GM12878 (cell line): ENCODE data around the gene SRRM2. TPM values are rescaled to one million over a fixed set of nuclear protein-coding genes. Genes with fewer than 3 reads are reported as not detected.

Experiments used
- ATAC-seq: fragments of 200-7000 bp; cut with Tn5 transposase; 3 replicates; pipeline ENCODE4 v1.9.1; 2020; ENCODE audit warnings: mild to moderate bottlenecking, moderate library complexity
- BruUV-seq: library from RNA; stranded (reverse); fragments of 400-500 nt; replicated peaks from 2 replicates; lab custom pipeline; 2021; lab: Mats Ljungman, UMichigan
- CTCF ChIA-PET: fragments of 300-600 bp; sonication (Branson Sonifier 250); formaldehyde crosslinking; extraction: SDS; loops from one replicate; lab custom pipeline; 2021; ENCODE audit warnings: inconsistent platforms; lab: Yijun Ruan, JAX
- POLR2A ChIA-PET: fragments of 350-600 bp; formaldehyde crosslinking; extraction: SDS; loops from one replicate; lab custom pipeline; 2021; ENCODE audit warnings: inconsistent platforms; lab: Charles Lee
- RAD21 ChIA-PET: fragments of 300-600 bp; sonication (Branson Sonifier 250); formaldehyde crosslinking; loops from one replicate; lab custom pipeline; 2023; ENCODE audit warnings: antibody characterized with exemption; ENCODE audit not compliant: unreplicated experiment; lab: Charles Lee
- SMC1A ChIA-PET: fragments of 300-600 bp; sonication (Branson Sonifier 250); formaldehyde crosslinking; loops from one replicate; lab custom pipeline; 2023; ENCODE audit not compliant: unreplicated experiment, uncharacterized antibody; lab: Charles Lee
- DNase-seq: peaks from one replicate; pipeline ENCODE4 v3.0.0-alpha.2; 2011; ENCODE audit warnings: low read depth, low spot score
- FAIRE-seq: peaks from 3 replicates; lab custom pipeline; 2011; peaks lifted over from hg19 to GRCh38; lab: Jason Lieb, UNC
- H2AFZ ChIP-seq: 2 replicates; pipeline ENCODE4 v1.6.0; 2011; ENCODE audit warnings: low read depth, low read length, control low read depth; ENCODE audit not compliant: control insufficient read depth
- H3K27ac ChIP-seq: 2 replicates; pipeline ENCODE4 v1.5.1; 2011; ENCODE audit warnings: control low read depth; ENCODE audit not compliant: control insufficient read depth, insufficient read depth
- H3K27me3 ChIP-seq, 2 experiments: replicated peaks in 1 of 2; 2 replicates each; pipeline versions ENCODE4 v1.6.0 to v1.6.1; 2011; ENCODE audit warnings: low read length in 1 of 2; ENCODE audit not compliant: control insufficient read depth in 2 of 2, insufficient read depth in 2 of 2
- H3K36me3 ChIP-seq, 2 experiments: 2 replicates each; pipeline ENCODE4 v1.5.1; 2011; ENCODE audit warnings: low read length in 1 of 2; ENCODE audit not compliant: control insufficient read depth in 2 of 2, insufficient read depth in 2 of 2
- H3K4me1 ChIP-seq: 2 replicates; pipeline ENCODE4 v1.6.1; 2011; ENCODE audit warnings: mild to moderate bottlenecking, low read length, moderate library complexity, mixed read lengths; ENCODE audit not compliant: control insufficient read depth, insufficient read depth
- H3K4me2 ChIP-seq: 2 replicates; pipeline ENCODE4 v1.6.0; 2011; ENCODE audit warnings: control low read depth; ENCODE audit not compliant: control insufficient read depth, insufficient read depth
- H3K4me3 ChIP-seq: fragments of 200-600 bp; sonication (generic); 2 replicates; pipeline ENCODE4 v1.5.1; 2016
- H3K79me2 ChIP-seq: 2 replicates; pipeline ENCODE4 v1.6.0; 2011; ENCODE audit warnings: low read length; ENCODE audit not compliant: control insufficient read depth, insufficient read depth
- H3K9ac ChIP-seq: 2 replicates; pipeline ENCODE4 v1.8.0; 2011; ENCODE audit warnings: low read length, control low read depth, mixed read lengths; ENCODE audit not compliant: control insufficient read depth, insufficient read depth
- H3K9me3 ChIP-seq: replicated peaks from 3 replicates; pipeline ENCODE4 v1.5.1; 2011; ENCODE audit warnings: mild to moderate bottlenecking, low read length; ENCODE audit not compliant: control insufficient read depth, insufficient read depth
- H4K20me1 ChIP-seq: 2 replicates; pipeline ENCODE4 v1.6.0; 2011; ENCODE audit not compliant: control insufficient read depth, insufficient read depth
- IKZF2 ChIP-seq, 2 experiments: fragments of 450-650 bp; IDR thresholded peaks; 2 replicates each; pipeline ENCODE4 v1.6.1; 2017; ENCODE audit warnings: mild to moderate bottlenecking in 2 of 2, moderate library complexity in 2 of 2
- MYC ChIP-seq: IDR thresholded peaks from 2 replicates; pipeline ENCODE4 v1.6.1; 2011; ENCODE audit warnings: mild to moderate bottlenecking, low read length, moderate library complexity, inconsistent platforms; ENCODE audit not compliant: insufficient read depth, insufficient replicate concordance, insufficient read length, severe bottlenecking
- PRDM15 ChIP-seq: fragments of 450-650 bp; formaldehyde crosslinking; IDR thresholded peaks from 2 replicates; pipeline ENCODE4 v1.4.0; 2020; ENCODE audit warnings: mild to moderate bottlenecking, moderate library complexity
- SREBF2 ChIP-seq: IDR thresholded peaks from 2 replicates; pipeline ENCODE4 v1.6.1; 2012; ENCODE audit warnings: mild to moderate bottlenecking, low read length
- ZBTB40 ChIP-seq: fragments of 450-650 bp; IDR thresholded peaks from 2 replicates; pipeline ENCODE4 v1.6.1; 2016; ENCODE audit warnings: mild to moderate bottlenecking, moderate library complexity, borderline replicate concordance
- WGBS: methylation state at CpG from one replicate; pipeline ENCODE4 v1.1.6; 2016; ENCODE audit warnings: low lambda C conversion rate; ENCODE audit not compliant: insufficient replicate concordance, insufficient coverage; ENCODE audit errors: missing lambda C conversion rate; 5-methylcytosine and 5-hydroxymethylcytosine counted together
- in situ Hi-C: fragments of 300-500 bp; cut with MboI; formaldehyde crosslinking; loops from 9 replicates; pipeline ENCODE4 v1.14.3; 2018; ENCODE audit warnings: mixed read lengths
- intact Hi-C: fragments of 100-400 bp; cut with micrococcal nuclease; formaldehyde crosslinking; loops from one replicate; pipeline ENCODE4 v1.14.2; 2022; ENCODE audit not compliant: unreplicated experiment
- polyA plus RNA-seq, 11 experiments: library from polyadenylated mRNA; depleted of rRNA in 4 of 11; unstranded in 6 of 11; stranded (reverse) in 5 of 11; fragments of >200 nt; fragmentation: Nextera tagmentation in 4 of 11; fragmentation: Illumina TruSeq in 1 of 11; extraction: Ambion mirVana in 4 of 11; extraction: Trizol in 1 of 11; gene quantifications; 1 replicate in 1 of 11; 2 replicates in 10 of 11; pipeline versions ENCODE4 v1.2.1 to v1.2.3, GENCODE V29; 2011 to 2016; ENCODE audit warnings: inconsistent platforms in 2 of 11, missing spikeins in 2 of 11, low read depth in 1 of 11
- total RNA-seq, 4 experiments: library from RNA; depleted of rRNA in 3 of 4; stranded (reverse); fragments of >200 nt in 3 of 4; fragmentation: Illumina TruSeq in 1 of 4; extraction: Trizol in 1 of 4; gene quantifications; 2 replicates each; pipeline versions ENCODE4 v1.2.1 to v1.2.3, GENCODE V29; 2013 to 2021
- TF ChIP-seq, protein P1 (sequence below): fragments of 450-650 bp; IDR thresholded peaks from 2 replicates; pipeline ENCODE4 v1.6.1; 2016; ENCODE audit warnings: mild to moderate bottlenecking
- TF ChIP-seq, protein P2 (sequence below): IDR thresholded peaks from 2 replicates; pipeline ENCODE4 v1.6.1; 2012; ENCODE audit warnings: low read length, inconsistent platforms
- TF ChIP-seq, protein P3 (sequence below): fragments of 450-650 bp; IDR thresholded peaks from 2 replicates; pipeline ENCODE4 v1.6.1; 2018; ENCODE audit warnings: mild to moderate bottlenecking, low read depth, moderate library complexity; ENCODE audit not compliant: partially characterized antibody

SRRM2 gene
- total and polyA plus RNA-seq, 10 of the 15 experiments (the other 5 are each of a cell fraction or from before 2014, with no cell fraction given) = 30.1 to 502 (median 196) TPM

DNA sequence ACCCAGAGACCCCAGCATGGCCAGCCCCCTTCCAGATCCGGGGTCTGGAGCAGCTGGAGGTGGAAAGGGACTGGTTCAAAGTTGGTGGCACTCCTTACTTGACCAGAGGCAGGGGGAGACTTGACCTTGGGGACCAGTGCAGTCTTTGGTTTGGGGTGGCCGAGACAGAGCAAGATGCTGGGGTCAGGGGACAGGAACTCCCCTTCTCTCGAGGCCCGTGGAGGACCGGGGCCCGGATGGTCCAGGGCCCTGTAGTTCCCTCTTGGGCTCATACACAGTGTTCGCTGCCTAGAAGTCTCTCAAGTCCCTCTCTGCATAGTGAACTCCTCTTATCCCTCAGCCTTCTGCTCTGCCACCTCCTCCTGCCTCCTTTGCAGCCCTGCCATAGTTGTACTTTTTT is 35.5 kb downstream of the SRRM2 start:
- Histone ChIP-seq H3K4me1 (no peaks in the 10 kb centered on the region), H3K9me3 (no peaks in the 10 kb centered on the region), H2AFZ (no peak overlapping the region), H3K79me2 (no peaks in the 10 kb centered on the region), H3K9ac (no peak overlapping the region), H3K4me2 (no peak overlapping the region), H3K4me3 (no peak overlapping the region), H3K27ac (no peak overlapping the region), H4K20me1 (no peaks in the 10 kb centered on the region), H3K27me3 (peaks cover 2 to 7% of the 10 kb centered on the region in 2 experiments; a peak in 3 of 4 replicates), H3K36me3 (no peaks in the 10 kb centered on the region)
- ChIA-PET POLR2A (no interaction called here), SMC1A (no interaction called here), CTCF (no interaction called here), RAD21 (no interaction called here)
- WGBS = 1% methylated on average over 7 of the region's 7 CpGs
- no peak for FAIRE-seq
- in situ Hi-C loops = no loop called here
- no peak for ATAC-seq
- BruUV-seq = no TSS peak
- no peak for DNase-seq
- TF ChIP-seq, protein P1, sequence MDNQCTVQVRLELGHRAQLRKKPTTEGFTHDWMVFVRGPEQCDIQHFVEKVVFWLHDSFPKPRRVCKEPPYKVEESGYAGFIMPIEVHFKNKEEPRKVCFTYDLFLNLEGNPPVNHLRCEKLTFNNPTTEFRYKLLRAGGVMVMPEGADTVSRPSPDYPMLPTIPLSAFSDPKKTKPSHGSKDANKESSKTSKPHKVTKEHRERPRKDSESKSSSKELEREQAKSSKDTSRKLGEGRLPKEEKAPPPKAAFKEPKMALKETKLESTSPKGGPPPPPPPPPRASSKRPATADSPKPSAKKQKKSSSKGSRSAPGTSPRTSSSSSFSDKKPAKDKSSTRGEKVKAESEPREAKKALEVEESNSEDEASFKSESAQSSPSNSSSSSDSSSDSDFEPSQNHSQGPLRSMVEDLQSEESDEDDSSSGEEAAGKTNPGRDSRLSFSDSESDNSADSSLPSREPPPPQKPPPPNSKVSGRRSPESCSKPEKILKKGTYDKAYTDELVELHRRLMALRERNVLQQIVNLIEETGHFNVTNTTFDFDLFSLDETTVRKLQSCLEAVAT = no peak
- TF ChIP-seq MYC = no peak
- TF ChIP-seq IKZF2 (IDR thresholded peaks at IDR 0.05) = no peak
- TF ChIP-seq SREBF2 = no peak
- TF ChIP-seq, protein P2, sequence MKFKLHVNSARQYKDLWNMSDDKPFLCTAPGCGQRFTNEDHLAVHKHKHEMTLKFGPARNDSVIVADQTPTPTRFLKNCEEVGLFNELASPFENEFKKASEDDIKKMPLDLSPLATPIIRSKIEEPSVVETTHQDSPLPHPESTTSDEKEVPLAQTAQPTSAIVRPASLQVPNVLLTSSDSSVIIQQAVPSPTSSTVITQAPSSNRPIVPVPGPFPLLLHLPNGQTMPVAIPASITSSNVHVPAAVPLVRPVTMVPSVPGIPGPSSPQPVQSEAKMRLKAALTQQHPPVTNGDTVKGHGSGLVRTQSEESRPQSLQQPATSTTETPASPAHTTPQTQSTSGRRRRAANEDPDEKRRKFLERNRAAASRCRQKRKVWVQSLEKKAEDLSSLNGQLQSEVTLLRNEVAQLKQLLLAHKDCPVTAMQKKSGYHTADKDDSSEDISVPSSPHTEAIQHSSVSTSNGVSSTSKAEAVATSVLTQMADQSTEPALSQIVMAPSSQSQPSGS = no peak
- TF ChIP-seq ZBTB40 = no peak
- TF ChIP-seq, protein P3, sequence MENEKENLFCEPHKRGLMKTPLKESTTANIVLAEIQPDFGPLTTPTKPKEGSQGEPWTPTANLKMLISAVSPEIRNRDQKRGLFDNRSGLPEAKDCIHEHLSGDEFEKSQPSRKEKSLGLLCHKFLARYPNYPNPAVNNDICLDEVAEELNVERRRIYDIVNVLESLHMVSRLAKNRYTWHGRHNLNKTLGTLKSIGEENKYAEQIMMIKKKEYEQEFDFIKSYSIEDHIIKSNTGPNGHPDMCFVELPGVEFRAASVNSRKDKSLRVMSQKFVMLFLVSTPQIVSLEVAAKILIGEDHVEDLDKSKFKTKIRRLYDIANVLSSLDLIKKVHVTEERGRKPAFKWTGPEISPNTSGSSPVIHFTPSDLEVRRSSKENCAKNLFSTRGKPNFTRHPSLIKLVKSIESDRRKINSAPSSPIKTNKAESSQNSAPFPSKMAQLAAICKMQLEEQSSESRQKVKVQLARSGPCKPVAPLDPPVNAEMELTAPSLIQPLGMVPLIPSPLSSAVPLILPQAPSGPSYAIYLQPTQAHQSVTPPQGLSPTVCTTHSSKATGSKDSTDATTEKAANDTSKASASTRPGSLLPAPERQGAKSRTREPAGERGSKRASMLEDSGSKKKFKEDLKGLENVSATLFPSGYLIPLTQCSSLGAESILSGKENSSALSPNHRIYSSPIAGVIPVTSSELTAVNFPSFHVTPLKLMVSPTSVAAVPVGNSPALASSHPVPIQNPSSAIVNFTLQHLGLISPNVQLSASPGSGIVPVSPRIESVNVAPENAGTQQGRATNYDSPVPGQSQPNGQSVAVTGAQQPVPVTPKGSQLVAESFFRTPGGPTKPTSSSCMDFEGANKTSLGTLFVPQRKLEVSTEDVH = no peak
- no peak for TF ChIP-seq PRDM15 (CRISPR knock-in tag)
- TF ChIP-seq, all 136 proteins: peak for 0
- intact Hi-C loops = no loop called here
